HepG2 (cell line): Measurements from ENCODE around the gene PSKH1. TPM values are rescaled to one million over a fixed set of nuclear protein-coding genes. Genes with fewer than 3 reads are reported as not detected.

Experiments
- CHD2 ChIP-seq: IDR thresholded peaks from 2 replicates; pipeline ENCODE4 v1.6.1; 2011; ENCODE audit warnings: low read depth, low read length, improper control_type of control experiment
- DNMT3B ChIP-seq: conservative IDR thresholded peaks from 2 replicates; pipeline ENCODE4 v1.6.1; 2016; ENCODE audit warnings: missing biosample characterization, control low read depth
- JUNB ChIP-seq: sonication (generic); formaldehyde crosslinking; IDR thresholded peaks from 2 replicates; pipeline ENCODE4 v1.8.0; 2022; ENCODE audit warnings: missing genetic modification reagents, mild to moderate bottlenecking, borderline replicate concordance
- KLF16 ChIP-seq, 2 experiments: sonication (generic) in 1 of 2; formaldehyde crosslinking in 1 of 2; IDR thresholded peaks; 2 replicates each; pipeline versions ENCODE4 v1.6.1 to v1.8.0; 2016 to 2023; ENCODE audit warnings: missing genetic modification reagents in 2 of 2, missing compliant biosample characterization in 1 of 2
- KLF6 ChIP-seq: IDR thresholded peaks from 2 replicates; pipeline ENCODE4 v1.8.0; 2016; ENCODE audit warnings: missing biosample characterization, missing genetic modification reagents
- MYC ChIP-seq: sonication (generic); formaldehyde crosslinking; IDR thresholded peaks from 2 replicates; pipeline ENCODE4 v1.9.0; 2021; ENCODE audit warnings: missing genetic modification reagents, borderline replicate concordance
- NFE2 ChIP-seq: sonication (generic); formaldehyde crosslinking; IDR thresholded peaks from 2 replicates; pipeline ENCODE4 v1.4.0; 2020; ENCODE audit warnings: missing genetic modification reagents
- NKX3-1 ChIP-seq: sonication (generic); formaldehyde crosslinking; IDR thresholded peaks from 2 replicates; pipeline ENCODE4 v1.5.0; 2020; ENCODE audit warnings: missing genetic modification reagents
- RBFOX2 ChIP-seq: fragments of 200-400 bp; formaldehyde crosslinking; IDR thresholded peaks from 2 replicates; pipeline ENCODE4 v1.6.1; 2017; ENCODE audit warnings: low read depth, mild to moderate bottlenecking, low read length
- TFE3 ChIP-seq: IDR thresholded peaks from 2 replicates; pipeline ENCODE4 v1.6.1; 2016
- ZNF121 ChIP-seq: sonication (generic); formaldehyde crosslinking; IDR thresholded peaks from 2 replicates; pipeline ENCODE4 v1.5.0; 2020; ENCODE audit warnings: mild to moderate bottlenecking, missing genetic modification reagents
- ZNF142 ChIP-seq: sonication (generic); formaldehyde crosslinking; IDR thresholded peaks from 2 replicates; pipeline ENCODE4 v1.4.0; 2020; ENCODE audit warnings: missing genetic modification reagents
- ZNF282 ChIP-seq: fragments of 450-650 bp; IDR thresholded peaks from 2 replicates; pipeline ENCODE4 v1.6.1; 2018; ENCODE audit not compliant: partially characterized antibody
- ZNF33A ChIP-seq: sonication (generic); formaldehyde crosslinking; IDR thresholded peaks from 2 replicates; pipeline ENCODE4 v1.5.1; 2020; ENCODE audit warnings: missing genetic modification reagents, mild to moderate bottlenecking, moderate library complexity, borderline replicate concordance
- ZNF367 ChIP-seq: sonication (generic); formaldehyde crosslinking; IDR thresholded peaks from 2 replicates; pipeline ENCODE4 v1.4.0; 2020; ENCODE audit warnings: missing genetic modification reagents, borderline replicate concordance
- ZNF570 ChIP-seq: sonication (generic); formaldehyde crosslinking; IDR thresholded peaks from 2 replicates; pipeline ENCODE4 v1.4.0; 2020; ENCODE audit warnings: mild to moderate bottlenecking, missing genetic modification reagents, borderline replicate concordance
- ZNF639 ChIP-seq: conservative IDR thresholded peaks from 2 replicates; pipeline ENCODE4 v1.6.1; 2018; ENCODE audit warnings: missing genetic modification reagents
- ZSCAN21 ChIP-seq: sonication (generic); formaldehyde crosslinking; IDR thresholded peaks from 2 replicates; pipeline ENCODE4 v1.8.0; 2022; ENCODE audit warnings: mild to moderate bottlenecking, missing genetic modification reagents, moderate library complexity, borderline replicate concordance
- polyA plus RNA-seq, 8 experiments: library from polyadenylated mRNA; depleted of rRNA in 3 of 8; stranded (reverse) in 7 of 8; unstranded in 1 of 8; fragments of >200 nt; fragmentation: Illumina TruSeq in 4 of 8; extraction: Trizol in 4 of 8; gene quantifications; 2 replicates each; pipeline versions ENCODE4 v1.2.1 to v1.2.3, GENCODE V29; 2011 to 2016; ENCODE audit warnings: low read depth in 4 of 8, missing spikeins in 1 of 8, mixed read lengths in 1 of 8; ENCODE audit not compliant: insufficient read depth in 1 of 8
- total RNA-seq, 5 experiments: library from RNA; depleted of rRNA; stranded (reverse); fragments of >200 nt; fragmentation: Illumina TruSeq; extraction: Trizol; gene quantifications; 2 replicates each; pipeline ENCODE4 v1.2.3, GENCODE V29; 2016; ENCODE audit warnings: low read depth in 1 of 5
- TF ChIP-seq, protein P1 (sequence below): sonication (generic); formaldehyde crosslinking; IDR thresholded peaks from 2 replicates; pipeline ENCODE4 v1.5.0; 2020; ENCODE audit warnings: mild to moderate bottlenecking, missing genetic modification reagents

The PSKH1 gene
- total and polyA plus RNA-seq, 2 of the 13 experiments (the other 11 are each of a cell fraction or from before 2014, with no cell fraction given) = 8.4 to 19.1 TPM

GRCh38 chr16:67966549-67967182 is 73.6 kb downstream of the PSKH1 start (continued):
- TF ChIP-seq KLF16 (CRISPR knock-in tag; IDR thresholded peaks at IDR 0.05) (peak in 1 of 2 experiments; percentile 44; a peak in 1 of 4 replicates), NFE2 (CRISPR knock-in tag) (no peak), ZNF33A (no peak), ZNF121 (no peak), DNMT3B (CRISPR knock-in tag) (peak; percentile 36; the same call in 1 of the 2 replicates), ZNF639 (no peak), MYC (CRISPR knock-in tag) (peak; percentile 51; the same call in 1 of the 2 replicates), CHD2 (no peak; the same call in 1 of the 2 replicates), ZNF570 (CRISPR knock-in tag) (no peak), NKX3-1 (CRISPR knock-in tag) (no peak), TFE3 (no peak), ZNF367 (CRISPR knock-in tag) (no peak), ZNF142 (CRISPR knock-in tag) (0 out of 2 replicates have a peak, but pooled peaks have one; percentile 31), KLF6 (CRISPR knock-in tag) (0 out of 2 replicates have a peak, but pooled peaks have one; percentile 26), ZNF282 (no peak), ZSCAN21 (no peak), JUNB (CRISPR knock-in tag) (no peak), RBFOX2 (no peak)
- TF ChIP-seq, protein P1, sequence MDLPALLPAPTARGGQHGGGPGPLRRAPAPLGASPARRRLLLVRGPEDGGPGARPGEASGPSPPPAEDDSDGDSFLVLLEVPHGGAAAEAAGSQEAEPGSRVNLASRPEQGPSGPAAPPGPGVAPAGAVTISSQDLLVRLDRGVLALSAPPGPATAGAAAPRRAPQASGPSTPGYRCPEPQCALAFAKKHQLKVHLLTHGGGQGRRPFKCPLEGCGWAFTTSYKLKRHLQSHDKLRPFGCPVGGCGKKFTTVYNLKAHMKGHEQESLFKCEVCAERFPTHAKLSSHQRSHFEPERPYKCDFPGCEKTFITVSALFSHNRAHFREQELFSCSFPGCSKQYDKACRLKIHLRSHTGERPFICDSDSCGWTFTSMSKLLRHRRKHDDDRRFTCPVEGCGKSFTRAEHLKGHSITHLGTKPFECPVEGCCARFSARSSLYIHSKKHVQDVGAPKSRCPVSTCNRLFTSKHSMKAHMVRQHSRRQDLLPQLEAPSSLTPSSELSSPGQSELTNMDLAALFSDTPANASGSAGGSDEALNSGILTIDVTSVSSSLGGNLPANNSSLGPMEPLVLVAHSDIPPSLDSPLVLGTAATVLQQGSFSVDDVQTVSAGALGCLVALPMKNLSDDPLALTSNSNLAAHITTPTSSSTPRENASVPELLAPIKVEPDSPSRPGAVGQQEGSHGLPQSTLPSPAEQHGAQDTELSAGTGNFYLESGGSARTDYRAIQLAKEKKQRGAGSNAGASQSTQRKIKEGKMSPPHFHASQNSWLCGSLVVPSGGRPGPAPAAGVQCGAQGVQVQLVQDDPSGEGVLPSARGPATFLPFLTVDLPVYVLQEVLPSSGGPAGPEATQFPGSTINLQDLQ (CRISPR knock-in tag) = 0 out of 2 replicates have a peak, but pooled peaks have one; percentile 53
